HepG2 (cell line): ENCODE results near the gene TSKU. TPM values are rescaled to one million over a fixed set of nuclear protein-coding genes. Genes with fewer than 3 reads are reported as not detected.

Source experiments
- CHD2 ChIP-seq: IDR thresholded peaks from 2 replicates; pipeline ENCODE4 v1.6.1; 2011; ENCODE audit warnings: low read depth, low read length, improper control_type of control experiment
- JUND ChIP-seq: sonication (generic); formaldehyde crosslinking; IDR thresholded peaks from 2 replicates; pipeline ENCODE4 v1.8.0; 2022; ENCODE audit warnings: mild to moderate bottlenecking, missing genetic modification reagents
- MAFK ChIP-seq, 2 experiments: IDR thresholded peaks in 1 of 2; conservative IDR thresholded peaks in 1 of 2; 2 replicates each; pipeline ENCODE4 v1.6.1; 2011; ENCODE audit warnings: improper control_type of control experiment in 2 of 2, low read length in 2 of 2
- MIER2 ChIP-seq: IDR thresholded peaks from 2 replicates; pipeline ENCODE4 v1.6.1; 2016; ENCODE audit warnings: missing biosample characterization, missing genetic modification reagents
- NFKBIZ ChIP-seq: IDR thresholded peaks from 2 replicates; pipeline ENCODE4 v1.6.1; 2018; ENCODE audit warnings: missing genetic modification reagents, missing compliant biosample characterization
- NKX3-1 ChIP-seq: sonication (generic); formaldehyde crosslinking; IDR thresholded peaks from 2 replicates; pipeline ENCODE4 v1.5.0; 2020; ENCODE audit warnings: missing genetic modification reagents
- RBFOX2 ChIP-seq: fragments of 200-400 bp; formaldehyde crosslinking; IDR thresholded peaks from 2 replicates; pipeline ENCODE4 v1.6.1; 2017; ENCODE audit warnings: low read depth, mild to moderate bottlenecking, low read length
- SOX5 ChIP-seq: IDR thresholded peaks from 2 replicates; pipeline ENCODE4 v1.6.1; 2016; ENCODE audit warnings: borderline replicate concordance
- ZFP36 ChIP-seq: fragments of 150-350 bp; IDR thresholded peaks from 2 replicates; pipeline ENCODE4 v1.6.1; 2018; ENCODE audit warnings: borderline replicate concordance, low read length, low read depth; ENCODE audit not compliant: partially characterized antibody
- ZNF331 ChIP-seq: sonication (generic); formaldehyde crosslinking; IDR thresholded peaks from 2 replicates; pipeline ENCODE4 v1.4.0; 2020; ENCODE audit warnings: missing genetic modification reagents
- ZNF549 ChIP-seq: sonication (generic); formaldehyde crosslinking; IDR thresholded peaks from 2 replicates; pipeline ENCODE4 v1.5.0; 2020; ENCODE audit warnings: missing genetic modification reagents
- ZNF557 ChIP-seq: sonication (generic); formaldehyde crosslinking; IDR thresholded peaks from 2 replicates; pipeline ENCODE4 v1.4.0; 2020; ENCODE audit warnings: missing genetic modification reagents
- ZNF660 ChIP-seq: sonication (generic); formaldehyde crosslinking; IDR thresholded peaks from 2 replicates; pipeline ENCODE4 v1.5.1; 2020; ENCODE audit warnings: mild to moderate bottlenecking, low read depth, missing genetic modification reagents, borderline replicate concordance
- ZNF780A ChIP-seq: sonication (generic); formaldehyde crosslinking; IDR thresholded peaks from 2 replicates; pipeline ENCODE4 v1.8.0; 2022; ENCODE audit warnings: mild to moderate bottlenecking, missing genetic modification reagents, moderate library complexity
- polyA plus RNA-seq, 8 experiments: library from polyadenylated mRNA; depleted of rRNA in 3 of 8; stranded (reverse) in 7 of 8; unstranded in 1 of 8; fragments of >200 nt; fragmentation: Illumina TruSeq in 4 of 8; extraction: Trizol in 4 of 8; gene quantifications; 2 replicates each; pipeline versions ENCODE4 v1.2.1 to v1.2.3, GENCODE V29; 2011 to 2016; ENCODE audit warnings: low read depth in 4 of 8, missing spikeins in 1 of 8, mixed read lengths in 1 of 8; ENCODE audit not compliant: insufficient read depth in 1 of 8
- total RNA-seq, 5 experiments: library from RNA; depleted of rRNA; stranded (reverse); fragments of >200 nt; fragmentation: Illumina TruSeq; extraction: Trizol; gene quantifications; 2 replicates each; pipeline ENCODE4 v1.2.3, GENCODE V29; 2016; ENCODE audit warnings: low read depth in 1 of 5
- TF ChIP-seq, protein P1 (sequence below): sonication (generic); formaldehyde crosslinking; IDR thresholded peaks from 2 replicates; pipeline ENCODE4 v1.4.0; 2020; ENCODE audit warnings: missing genetic modification reagents
- TF ChIP-seq, protein P2 (sequence below): sonication (generic); formaldehyde crosslinking; IDR thresholded peaks from 2 replicates; pipeline ENCODE4 v1.4.0; 2020; ENCODE audit warnings: missing genetic modification reagents
- TF ChIP-seq, protein P3 (sequence below): sonication (generic); formaldehyde crosslinking; IDR thresholded peaks from 2 replicates; pipeline ENCODE4 v1.5.1; 2020; ENCODE audit warnings: mild to moderate bottlenecking, missing genetic modification reagents, borderline replicate concordance
- TF ChIP-seq, protein P4 (sequence below): sonication (generic); formaldehyde crosslinking; IDR thresholded peaks from 2 replicates; pipeline ENCODE4 v1.4.0; 2020; ENCODE audit warnings: mild to moderate bottlenecking, missing genetic modification reagents
- TF ChIP-seq, protein P5 (sequence below): sonication (generic); formaldehyde crosslinking; conservative IDR thresholded peaks from 2 replicates; pipeline ENCODE4 v1.8.0; 2022; ENCODE audit warnings: mild to moderate bottlenecking, moderate library complexity, missing genetic modification reagents
- TF ChIP-seq, protein P6 (sequence below): sonication (generic); formaldehyde crosslinking; IDR thresholded peaks from 2 replicates; pipeline ENCODE4 v1.8.1; 2022; ENCODE audit warnings: mild to moderate bottlenecking, missing genetic modification reagents

Gene TSKU
- total and polyA plus RNA-seq, 2 of the 13 experiments (the other 11 are each of a cell fraction or from before 2014, with no cell fraction given): 20.3 to 21.4 TPM

DNA sequence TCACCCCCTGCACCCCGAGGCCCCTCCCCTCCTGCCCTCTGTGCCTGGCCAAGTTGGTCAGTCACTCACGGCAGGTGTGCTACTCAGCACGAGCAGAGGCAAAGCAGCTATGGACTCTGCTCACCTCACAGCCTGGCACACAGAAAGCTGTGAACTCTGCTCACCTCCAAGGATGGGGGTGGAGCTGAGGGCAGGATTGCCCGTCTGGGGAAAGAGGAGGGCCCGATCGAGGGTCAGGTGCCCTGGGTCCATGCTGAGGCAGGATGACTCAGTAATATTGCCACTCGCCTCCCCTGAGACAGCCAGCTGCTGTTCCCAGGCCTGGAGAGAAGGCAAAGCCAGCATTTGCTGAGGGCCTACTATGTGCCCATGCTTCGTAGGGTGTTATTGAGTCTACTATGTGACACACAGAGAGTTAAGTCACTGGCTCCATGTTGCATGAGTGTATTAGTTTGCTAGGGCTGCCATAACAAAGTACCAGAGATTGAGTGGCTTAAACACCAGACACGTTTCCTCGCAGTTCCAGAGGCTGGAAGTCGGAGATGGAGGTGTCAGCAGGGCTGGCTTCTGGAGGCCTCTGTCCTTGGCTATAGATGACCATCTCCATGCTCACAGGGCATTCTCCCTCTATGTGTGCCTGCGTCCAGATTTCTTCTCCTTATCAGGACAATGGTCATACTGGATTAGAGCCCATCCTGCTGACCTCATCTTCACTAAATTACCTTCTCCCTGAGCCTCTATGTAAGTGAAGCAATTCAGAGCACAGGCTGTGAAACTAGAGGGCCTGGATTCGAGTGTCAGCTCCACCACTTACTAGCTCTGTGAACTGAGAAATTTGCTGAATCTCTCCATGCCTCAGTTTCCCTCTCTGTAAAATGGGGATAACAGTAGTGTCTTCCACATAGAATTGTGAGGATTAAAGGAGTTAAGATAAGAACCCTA is 13.2 kb upstream of the TSKU start (continued):
- TF ChIP-seq RBFOX2 (no peak), ZNF549 (CRISPR knock-in tag) (no peak), ZNF660 (CRISPR knock-in tag) (no peak), CHD2 (no peak; the same call in 1 of the 2 replicates), NFKBIZ (CRISPR knock-in tag) (no peak), ZNF780A (CRISPR knock-in tag) (no peak), JUND (no peak), NKX3-1 (CRISPR knock-in tag) (no peak), MIER2 (peak; percentile 46; the same call in 1 of the 2 replicates), MAFK (conservative IDR thresholded peaks at IDR 0.05 in 1 of 2, IDR thresholded peaks at IDR 0.05 in 1 of 2; ENCODE audit: low read length in 2 of 2) (peak; percentile 64 to 90), ZNF557 (CRISPR knock-in tag) (no peak), ZFP36 (no peak), SOX5 (CRISPR knock-in tag) (0 out of 2 replicates have a peak, but pooled peaks have one; percentile 8), ZNF331 (CRISPR knock-in tag) (no peak)
- TF ChIP-seq, protein P1, sequence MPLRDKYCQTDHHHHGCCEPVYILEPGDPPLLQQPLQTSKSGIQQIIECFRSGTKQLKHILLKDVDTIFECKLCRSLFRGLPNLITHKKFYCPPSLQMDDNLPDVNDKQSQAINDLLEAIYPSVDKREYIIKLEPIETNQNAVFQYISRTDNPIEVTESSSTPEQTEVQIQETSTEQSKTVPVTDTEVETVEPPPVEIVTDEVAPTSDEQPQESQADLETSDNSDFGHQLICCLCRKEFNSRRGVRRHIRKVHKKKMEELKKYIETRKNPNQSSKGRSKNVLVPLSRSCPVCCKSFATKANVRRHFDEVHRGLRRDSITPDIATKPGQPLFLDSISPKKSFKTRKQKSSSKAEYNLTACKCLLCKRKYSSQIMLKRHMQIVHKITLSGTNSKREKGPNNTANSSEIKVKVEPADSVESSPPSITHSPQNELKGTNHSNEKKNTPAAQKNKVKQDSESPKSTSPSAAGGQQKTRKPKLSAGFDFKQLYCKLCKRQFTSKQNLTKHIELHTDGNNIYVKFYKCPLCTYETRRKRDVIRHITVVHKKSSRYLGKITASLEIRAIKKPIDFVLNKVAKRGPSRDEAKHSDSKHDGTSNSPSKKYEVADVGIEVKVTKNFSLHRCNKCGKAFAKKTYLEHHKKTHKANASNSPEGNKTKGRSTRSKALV (CRISPR knock-in tag): no peak
- TF ChIP-seq, protein P2, sequence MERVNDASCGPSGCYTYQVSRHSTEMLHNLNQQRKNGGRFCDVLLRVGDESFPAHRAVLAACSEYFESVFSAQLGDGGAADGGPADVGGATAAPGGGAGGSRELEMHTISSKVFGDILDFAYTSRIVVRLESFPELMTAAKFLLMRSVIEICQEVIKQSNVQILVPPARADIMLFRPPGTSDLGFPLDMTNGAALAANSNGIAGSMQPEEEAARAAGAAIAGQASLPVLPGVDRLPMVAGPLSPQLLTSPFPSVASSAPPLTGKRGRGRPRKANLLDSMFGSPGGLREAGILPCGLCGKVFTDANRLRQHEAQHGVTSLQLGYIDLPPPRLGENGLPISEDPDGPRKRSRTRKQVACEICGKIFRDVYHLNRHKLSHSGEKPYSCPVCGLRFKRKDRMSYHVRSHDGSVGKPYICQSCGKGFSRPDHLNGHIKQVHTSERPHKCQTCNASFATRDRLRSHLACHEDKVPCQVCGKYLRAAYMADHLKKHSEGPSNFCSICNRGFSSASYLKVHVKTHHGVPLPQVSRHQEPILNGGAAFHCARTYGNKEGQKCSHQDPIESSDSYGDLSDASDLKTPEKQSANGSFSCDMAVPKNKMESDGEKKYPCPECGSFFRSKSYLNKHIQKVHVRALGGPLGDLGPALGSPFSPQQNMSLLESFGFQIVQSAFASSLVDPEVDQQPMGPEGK (CRISPR knock-in tag): no peak; the same call in 1 of the 2 replicates
- TF ChIP-seq, protein P3, sequence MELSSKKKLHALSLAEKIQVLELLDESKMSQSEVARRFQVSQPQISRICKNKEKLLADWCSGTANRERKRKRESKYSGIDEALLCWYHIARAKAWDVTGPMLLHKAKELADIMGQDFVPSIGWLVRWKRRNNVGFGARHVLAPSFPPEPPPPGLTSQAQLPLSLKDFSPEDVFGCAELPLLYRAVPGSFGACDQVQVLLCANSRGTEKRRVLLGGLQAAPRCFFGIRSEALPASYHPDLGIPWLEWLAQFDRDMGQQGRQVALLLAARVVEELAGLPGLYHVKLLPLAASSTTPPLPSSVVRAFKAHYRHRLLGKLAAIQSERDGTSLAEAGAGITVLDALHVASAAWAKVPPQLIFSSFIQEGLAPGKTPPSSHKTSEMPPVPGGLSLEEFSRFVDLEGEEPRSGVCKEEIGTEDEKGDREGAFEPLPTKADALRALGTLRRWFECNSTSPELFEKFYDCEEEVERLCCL (CRISPR knock-in tag): no peak
- TF ChIP-seq, protein P4, sequence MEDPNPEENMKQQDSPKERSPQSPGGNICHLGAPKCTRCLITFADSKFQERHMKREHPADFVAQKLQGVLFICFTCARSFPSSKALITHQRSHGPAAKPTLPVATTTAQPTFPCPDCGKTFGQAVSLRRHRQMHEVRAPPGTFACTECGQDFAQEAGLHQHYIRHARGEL: no peak
- TF ChIP-seq, protein P5, sequence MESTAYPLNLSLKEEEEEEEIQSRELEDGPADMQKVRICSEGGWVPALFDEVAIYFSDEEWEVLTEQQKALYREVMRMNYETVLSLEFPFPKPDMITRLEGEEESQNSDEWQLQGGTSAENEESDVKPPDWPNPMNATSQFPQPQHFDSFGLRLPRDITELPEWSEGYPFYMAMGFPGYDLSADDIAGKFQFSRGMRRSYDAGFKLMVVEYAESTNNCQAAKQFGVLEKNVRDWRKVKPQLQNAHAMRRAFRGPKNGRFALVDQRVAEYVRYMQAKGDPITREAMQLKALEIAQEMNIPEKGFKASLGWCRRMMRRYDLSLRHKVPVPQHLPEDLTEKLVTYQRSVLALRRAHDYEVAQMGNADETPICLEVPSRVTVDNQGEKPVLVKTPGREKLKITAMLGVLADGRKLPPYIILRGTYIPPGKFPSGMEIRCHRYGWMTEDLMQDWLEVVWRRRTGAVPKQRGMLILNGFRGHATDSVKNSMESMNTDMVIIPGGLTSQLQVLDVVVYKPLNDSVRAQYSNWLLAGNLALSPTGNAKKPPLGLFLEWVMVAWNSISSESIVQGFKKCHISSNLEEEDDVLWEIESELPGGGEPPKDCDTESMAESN (CRISPR knock-in tag): no peak; the same call in 1 of the 2 replicates
- TF ChIP-seq, protein P6, sequence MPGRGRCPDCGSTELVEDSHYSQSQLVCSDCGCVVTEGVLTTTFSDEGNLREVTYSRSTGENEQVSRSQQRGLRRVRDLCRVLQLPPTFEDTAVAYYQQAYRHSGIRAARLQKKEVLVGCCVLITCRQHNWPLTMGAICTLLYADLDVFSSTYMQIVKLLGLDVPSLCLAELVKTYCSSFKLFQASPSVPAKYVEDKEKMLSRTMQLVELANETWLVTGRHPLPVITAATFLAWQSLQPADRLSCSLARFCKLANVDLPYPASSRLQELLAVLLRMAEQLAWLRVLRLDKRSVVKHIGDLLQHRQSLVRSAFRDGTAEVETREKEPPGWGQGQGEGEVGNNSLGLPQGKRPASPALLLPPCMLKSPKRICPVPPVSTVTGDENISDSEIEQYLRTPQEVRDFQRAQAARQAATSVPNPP (CRISPR knock-in tag): no peak
